ENCODE results near the gene LRRC72.

GRCh38 chr7:16493266-16493665 is 33.4 kb upstream of the LRRC72 start:
- TF ChIP-seq CTCF (conservative IDR thresholded peaks at IDR 0.05 in 1 of 2, IDR thresholded peaks at IDR 0.05 in 1 of 2; ENCODE audit: low read depth in 1 of 2, low read length in 2 of 2) (no peak), EZH2 (IDR thresholded peaks at IDR 0.05; ENCODE audit: low read length, missing control alignments) (no peak)

Measured in fibroblast of lung (primary cell).